A549 (cell line): Measurements from ENCODE around the gene SH3PXD2A.

Experiments
- BHLHE40 ChIP-seq: IDR thresholded peaks from 2 replicates; pipeline ENCODE4 v1.6.1; 2012; ENCODE audit warnings: low read depth, low read length, inconsistent platforms
- CHD4 ChIP-seq: fragments of 200-600 bp; sonication (generic); IDR thresholded peaks from 2 replicates; pipeline ENCODE4 v1.6.1; 2016; ENCODE audit warnings: antibody characterized with exemption, mild to moderate bottlenecking, borderline replicate concordance
- CTCF ChIP-seq: fragments of >200 bp; sonication (Bioruptor Twin); formaldehyde crosslinking; IDR thresholded peaks from 3 replicates; pipeline ENCODE4 v1.5.1; 2016
- HOXA7 ChIP-seq: fragments of 250-450 bp; sonication (Bioruptor Pico); IDR thresholded peaks from 2 replicates; pipeline ENCODE4 v1.5.0; 2020; ENCODE audit warnings: mild to moderate bottlenecking, moderate library complexity
- JUN ChIP-seq, 2 experiments: fragments of >200 bp; sonication (Bioruptor Twin); formaldehyde crosslinking; IDR thresholded peaks; 2 replicates in 1 of 2; 3 replicates in 1 of 2; pipeline ENCODE4 v1.6.1; 2016 to 2017
- MAX ChIP-seq: IDR thresholded peaks from 2 replicates; pipeline ENCODE4 v1.6.1; 2012
- POLR2A ChIP-seq: IDR thresholded peaks from 2 replicates; pipeline ENCODE4 v1.6.1; 2012; ENCODE audit warnings: mild to moderate bottlenecking, low read length
- RAD21 ChIP-seq, 2 experiments: fragments of >200 bp in 1 of 2; sonication (Bioruptor Twin) in 1 of 2; formaldehyde crosslinking in 1 of 2; IDR thresholded peaks in 1 of 2; conservative IDR thresholded peaks in 1 of 2; 2 replicates in 1 of 2; 3 replicates in 1 of 2; pipeline ENCODE4 v1.6.1; 2012 to 2018; ENCODE audit warnings: inconsistent platforms in 1 of 2
- REST ChIP-seq: fragments of 200-600 bp; sonication (generic); IDR thresholded peaks from 2 replicates; pipeline ENCODE4 v1.6.1; 2016; ENCODE audit warnings: antibody characterized with exemption, mild to moderate bottlenecking, moderate library complexity
- SMC3 ChIP-seq: fragments of >200 bp; sonication (Bioruptor Twin); formaldehyde crosslinking; IDR thresholded peaks from 3 replicates; pipeline ENCODE4 v1.6.1; 2018; ENCODE audit warnings: inconsistent platforms

- TF ChIP-seq REST (no peak), SMC3 (no peak), MAX (no peak), CTCF (no peak), POLR2A (no peak), HOXA7 (no peak), JUN (IDR thresholded peaks at IDR 0.05) (no peak), BHLHE40 (no peak), RAD21 (conservative IDR thresholded peaks at IDR 0.05 in 1 of 2, IDR thresholded peaks at IDR 0.05 in 1 of 2) (no peak), CHD4 (no peak)
These were observed 104.5 kb downstream of the SH3PXD2A start for GRCh38 chr10:103750836-103751235.
